ENCODE data around the gene HMGCLL1. TPM values are rescaled to one million over a fixed set of nuclear protein-coding genes. Genes with fewer than 3 reads are reported as not detected.
A peak's percentile ranks its signal among the peaks of the same experiment; 100 is the strongest.

Gene HMGCLL1
- 1.7 TPM for total RNA-seq

DNA sequence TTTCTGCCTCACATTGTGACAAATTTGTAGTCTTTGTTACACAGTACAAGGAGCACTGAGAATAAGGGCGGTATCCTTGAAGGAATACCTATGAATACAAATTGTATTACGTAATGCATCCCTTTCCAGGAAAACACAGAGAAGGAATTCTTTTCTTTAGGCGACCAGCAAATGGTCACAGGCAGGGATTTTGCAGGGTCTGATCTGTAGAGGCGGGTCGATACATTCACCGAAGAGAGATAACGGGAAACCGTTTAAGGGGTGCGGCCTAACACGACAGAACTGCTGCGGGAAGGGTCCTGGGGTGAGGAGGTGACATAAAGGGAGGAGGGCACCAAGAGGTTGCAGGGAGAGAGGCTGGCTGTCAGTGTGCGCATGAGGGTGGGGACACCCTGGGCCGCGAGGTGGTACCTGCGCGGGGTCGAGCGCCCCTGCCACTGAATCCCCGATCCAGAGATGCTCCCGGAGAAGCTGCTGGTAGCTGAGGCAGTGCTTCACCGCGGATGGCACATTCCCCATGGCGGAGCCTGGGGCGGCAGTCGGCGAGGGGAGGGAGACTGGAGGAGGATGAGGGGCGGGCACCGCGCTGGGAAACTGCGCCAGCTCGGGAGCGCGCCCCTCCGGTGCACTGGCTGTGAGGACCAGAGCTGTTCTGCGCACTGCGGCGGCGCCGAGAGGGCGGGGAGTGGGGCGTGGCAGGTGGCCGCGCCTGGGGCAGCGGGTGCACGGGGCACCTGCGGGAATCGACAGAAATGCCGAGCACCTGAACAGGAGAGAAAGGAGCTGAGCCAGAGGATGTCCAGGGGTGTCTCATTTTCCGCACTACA lies at the start of gene HMGCLL1:
Gene HMGCLL1 (minus strand): TSS at position 656 of the 827 bp plus-strand sequence. CDS start 137 bp downstream, at position 519.
- Histone ChIP-seq H3K27ac (no peak within 1 kb of the TSS), H3K9me3 (no peaks in the 10 kb centered on the region), H3K4me1 (peaks cover 10% of the 10 kb centered on the region), H3K36me3 (no peaks in the 10 kb centered on the region), H3K4me3 (peak within 1 kb of the TSS; percentile 43 to 52), H3K27me3 (no peaks in the 10 kb centered on the region)
- TF ChIP-seq POLR2A (IDR thresholded peaks at IDR 0.05) = no peak
- TF ChIP-seq POLR2AphosphoS5 (IDR thresholded peaks at IDR 0.05; ENCODE audit: insufficient read depth in 1 of 2, low read depth in 1 of 2) = peak in 1 of 2 donors; percentile 26
- TF ChIP-seq CTCF (IDR thresholded peaks at IDR 0.05) = no peak
- no peak for DNase-seq (ENCODE audit: extremely low spot score in 2 of 2)
- intact Hi-C loops (cut with DNase I) = no loop called here

GRCh38 chr6:55621993-55622392 lies 43.0 kb upstream of the HMGCLL1 start:
- TF ChIP-seq CTCF (IDR thresholded peaks at IDR 0.05) (no peak), POLR2AphosphoS5 (IDR thresholded peaks at IDR 0.05; ENCODE audit: insufficient read depth in 1 of 2, low read depth in 1 of 2) (no peak)
- Histone ChIP-seq H3K36me3 (no peaks in the 10 kb centered on the region), H3K4me3 (no peak overlapping the region), H3K4me1 (no peaks in the 10 kb centered on the region), H3K27me3 (no peaks in the 10 kb centered on the region), H3K27ac (no peak overlapping the region), H3K9me3 (no peaks in the 10 kb centered on the region)
- intact Hi-C loops (cut with DNase I) = no loop called here
- DNase-seq (ENCODE audit: extremely low spot score in 2 of 2) = no peak

DNA sequence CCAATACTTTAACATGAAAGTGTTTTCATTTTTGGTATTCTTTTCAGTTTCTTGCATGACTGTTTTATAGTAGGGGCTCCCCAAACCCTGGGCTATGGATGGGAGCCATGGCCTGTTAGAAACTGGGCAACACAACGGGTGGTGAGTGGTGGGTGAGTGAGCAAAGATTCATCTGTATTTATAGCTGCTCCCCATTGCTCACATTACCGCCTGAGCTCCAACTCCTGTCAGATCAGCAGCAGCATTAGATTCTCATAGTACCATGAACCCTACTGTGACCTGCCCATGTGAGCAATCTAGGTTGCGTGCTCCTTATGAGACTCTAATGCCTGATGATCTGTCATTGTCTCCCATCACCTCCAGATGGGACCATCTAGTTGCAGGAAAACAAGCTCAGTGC lies 42.3 kb upstream of the HMGCLL1 start:
- Histone ChIP-seq H3K9me3 (no peaks in the 10 kb centered on the region), H3K27me3 (no peaks in the 10 kb centered on the region), H3K36me3 (no peaks in the 10 kb centered on the region), H3K4me1 (no peaks in the 10 kb centered on the region), H3K4me3 (no peak overlapping the region), H3K27ac (no peak overlapping the region)
- intact Hi-C loops (cut with DNase I) = no loop called here
- TF ChIP-seq POLR2A (IDR thresholded peaks at IDR 0.05) = no peak
- TF ChIP-seq CTCF (IDR thresholded peaks at IDR 0.05) = no peak
- TF ChIP-seq POLR2AphosphoS5 (IDR thresholded peaks at IDR 0.05; ENCODE audit: insufficient read depth in 1 of 2, low read depth in 1 of 2) = no peak
- no peak for DNase-seq (ENCODE audit: extremely low spot score in 2 of 2)

- H3K27ac ChIP-seq = no peak overlapping the region
- intact Hi-C loops (cut with DNase I) = no loop called here
- TF ChIP-seq POLR2A (IDR thresholded peaks at IDR 0.05) = no peak
- TF ChIP-seq CTCF (IDR thresholded peaks at IDR 0.05) = no peak
- TF ChIP-seq POLR2AphosphoS5 (IDR thresholded peaks at IDR 0.05; ENCODE audit: insufficient read depth in 1 of 2, low read depth in 1 of 2) = no peak
- H3K9me3 ChIP-seq = no peaks in the 10 kb centered on the region
- no peaks in the 10 kb centered on the region for H3K27me3 ChIP-seq
- H3K4me1 ChIP-seq = no peaks in the 10 kb centered on the region
- no peak overlapping the region for H3K4me3 ChIP-seq
- H3K36me3 ChIP-seq = no peaks in the 10 kb centered on the region
- DNase-seq (ENCODE audit: extremely low spot score in 2 of 2) = no peak
These were observed 38.3 kb upstream of the HMGCLL1 start for GRCh38 chr6:55617272-55617671.

DNA sequence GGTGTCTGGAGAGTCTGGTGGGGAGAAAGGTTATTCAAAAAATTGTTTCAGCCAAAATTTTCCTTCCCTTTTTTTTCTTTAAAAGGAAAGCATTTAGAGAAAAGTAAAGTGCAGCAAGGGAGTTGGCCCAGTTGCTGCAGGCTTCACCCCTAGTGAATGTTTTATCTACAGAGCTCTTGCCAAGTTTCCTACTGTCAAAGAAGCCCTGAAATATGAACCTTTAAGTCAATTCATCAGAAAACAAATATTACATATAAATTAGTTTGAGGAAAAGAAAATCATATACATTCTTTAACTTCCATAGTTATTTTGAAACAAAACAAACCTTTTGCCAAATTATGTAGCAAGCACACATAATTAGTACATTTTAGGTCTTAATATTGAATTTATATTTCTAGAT lies 25.0 kb upstream of the HMGCLL1 start:
- Histone ChIP-seq H3K36me3 (no peaks in the 10 kb centered on the region), H3K4me1 (no peaks in the 10 kb centered on the region), H3K27me3 (no peaks in the 10 kb centered on the region), H3K27ac (no peak overlapping the region), H3K9me3 (no peaks in the 10 kb centered on the region), H3K4me3 (no peak overlapping the region)
- no peak for DNase-seq (ENCODE audit: extremely low spot score in 2 of 2)
- TF ChIP-seq POLR2A (IDR thresholded peaks at IDR 0.05) (no peak), POLR2AphosphoS5 (IDR thresholded peaks at IDR 0.05; ENCODE audit: insufficient read depth in 1 of 2, low read depth in 1 of 2) (no peak), CTCF (IDR thresholded peaks at IDR 0.05) (no peak)
- intact Hi-C loops (cut with DNase I) = no loop called here

All from vagina (tissue), 2 donors.